Germinal center (tissue), 1 donor: ENCODE data around the gene SPTBN4.
A peak's percentile ranks its signal among the peaks of the same experiment; 100 is the strongest.
"Not testable (repeated sequence)": the region's sequence is repeated elsewhere in the genome, so short reads cannot be mapped to it uniquely, and the experiment has no call there.

Experiments used
- DNase-seq: peaks from one replicate; pipeline ENCODE4 v3.0.0; 2012; ENCODE audit warnings: mixed read lengths, low spot score

Gene SPTBN4

GRCh38 chr19:40588926-40589569, 122.2 kb downstream of the SPTBN4 start:
- DNase-seq, result no peak

GRCh38 chr19:40589591-40590429, 123.0 kb downstream of the SPTBN4 start:
- DNase-seq, result no peak

GRCh38 chr19:40590464-40591265, 123.9 kb downstream of the SPTBN4 start:
- DNase-seq, result no peak

- DNase-seq, result not testable (repeated sequence)
Observed at GRCh38 chr19:40591724-40592123, 124.9 kb downstream of the SPTBN4 start.

GRCh38 chr19:40592170-40592569, 125.4 kb downstream of the SPTBN4 start:
- DNase-seq, result peak; percentile 83

- no peak for DNase-seq
Observed at GRCh38 chr19:40594255-40594654, 127.5 kb downstream of the SPTBN4 start.

- no peak for DNase-seq
Observed at GRCh38 chr19:40594657-40595091, 127.9 kb downstream of the SPTBN4 start.

GRCh38 chr19:40596608-40597328, 130.0 kb downstream of the SPTBN4 start:
- DNase-seq, result no peak

- no peak for DNase-seq
Observed at GRCh38 chr19:40597329-40597838, 130.6 kb downstream of the SPTBN4 start.

GRCh38 chr19:40598121-40598917, 131.5 kb downstream of the SPTBN4 start:
- peak; percentile 79 for DNase-seq

- no peak for DNase-seq
Observed at GRCh38 chr19:40598918-40599307, 132.1 kb downstream of the SPTBN4 start.

- DNase-seq, result no peak
Observed at GRCh38 chr19:40599331-40599901, 132.6 kb downstream of the SPTBN4 start.

GRCh38 chr19:40599902-40600569, 133.2 kb downstream of the SPTBN4 start:
- DNase-seq, result no peak

- no peak for DNase-seq
Observed at GRCh38 chr19:40600570-40601133, 133.9 kb downstream of the SPTBN4 start.

- DNase-seq, result no peak
Observed at GRCh38 chr19:40601134-40601974, 134.6 kb downstream of the SPTBN4 start, which contains the start of gene LTBP4. LTBP4 (plus strand) TSS chr19:40601369; CDS start chr19:40601388, 19 bp downstream.

- no peak for DNase-seq
Observed at GRCh38 chr19:40603071-40603388, 136.2 kb downstream of the SPTBN4 start.

- DNase-seq, result peak; percentile 95
Observed at GRCh38 chr19:40603389-40604170, 136.8 kb downstream of the SPTBN4 start.

- DNase-seq, result no peak
Observed at GRCh38 chr19:40604171-40604646, 137.4 kb downstream of the SPTBN4 start.
